IPS-NIHi11 (cell line): ENCODE results near the gene SELENOT.
"Not testable (repeated sequence)": the region's sequence is repeated elsewhere in the genome, so short reads cannot be mapped to it uniquely, and the experiment has no call there.

Experiments used
- DNase-seq: peaks from one replicate; pipeline ENCODE4 v3.0.0; 2012; ENCODE audit warnings: mixed read lengths, low spot score

Gene SELENOT

GRCh38 chr3:150603153-150603979, at the start of gene SELENOT:
Gene SELENOT, plus strand, starts transcription at chr3:150603321. Its CDS starts 42 bp downstream, at chr3:150603363.
- DNase-seq = peak; percentile 96

GRCh38 chr3:150555859-150556436, 47.2 kb upstream of the SELENOT start:
- DNase-seq = no peak

GRCh38 chr3:150556792-150557191, 46.3 kb upstream of the SELENOT start:
- DNase-seq = no peak

- DNase-seq = no peak
These were observed 45.4 kb upstream of the SELENOT start for GRCh38 chr3:150557725-150558124.

- DNase-seq = no peak
These were observed 38.9 kb upstream of the SELENOT start for GRCh38 chr3:150564243-150564642.

- DNase-seq = no peak
These were observed 35.8 kb upstream of the SELENOT start for GRCh38 chr3:150567328-150567727.

GRCh38 chr3:150577855-150578254, 25.3 kb upstream of the SELENOT start:
- peak; percentile 6 for DNase-seq

- DNase-seq = no peak
These were observed 21.9 kb upstream of the SELENOT start for GRCh38 chr3:150581174-150581573.

- no peak for DNase-seq
These were observed 20.5 kb upstream of the SELENOT start for GRCh38 chr3:150582620-150583019.

- no peak for DNase-seq
These were observed 20.1 kb upstream of the SELENOT start for GRCh38 chr3:150583028-150583427.

- peak; percentile 4 for DNase-seq
These were observed 14.9 kb upstream of the SELENOT start for GRCh38 chr3:150588027-150588830.

GRCh38 chr3:150589759-150590158, 13.4 kb upstream of the SELENOT start:
- no peak for DNase-seq

- no peak for DNase-seq
These were observed 9.0 kb upstream of the SELENOT start for GRCh38 chr3:150594150-150594549.

- DNase-seq = no peak
These were observed 5.5 kb upstream of the SELENOT start for GRCh38 chr3:150597646-150598045.

- peak; percentile 23 for DNase-seq
These were observed 3.4 kb upstream of the SELENOT start for GRCh38 chr3:150599611-150600297.

- not testable (repeated sequence) for DNase-seq
These were observed 2.2 kb upstream of the SELENOT start for GRCh38 chr3:150600647-150601530.

- no peak for DNase-seq
These were observed 532 bp upstream of the SELENOT start for GRCh38 chr3:150602426-150603152.

- DNase-seq = peak; percentile 29
These were observed 829 bp downstream of the SELENOT start for GRCh38 chr3:150603980-150604319.

GRCh38 chr3:150605998-150606641, 3.0 kb downstream of the SELENOT start:
- DNase-seq = no peak
